ENCODE data around the gene UNC5A. TPM values are rescaled to one million over a fixed set of nuclear protein-coding genes. Genes with fewer than 3 reads are reported as not detected.

The UNC5A gene
- total and polyA plus RNA-seq, 9 of the 15 experiments (the other 6 are each of a cell fraction or from before 2014, with no cell fraction given), result not detected

GRCh38 chr5:176825234-176825633 is 14.9 kb downstream of the UNC5A start:
- FAIRE-seq, result no peak
- CTCF ChIA-PET (ENCODE audit: low intra/inter-chr PET ratio), result no interaction called here
- intact Hi-C loops (cut with micrococcal nuclease), result no loop called here

GRCh38 chr5:176825957-176826356 is 15.6 kb downstream of the UNC5A start:
- POLR2A ChIA-PET, result interaction anchor here (1.0 kb wide), 1 partner anchor 9 kb away, joined by 3 read pairs; no protein-coding TSS in a partner anchor
- 0% methylated on average over 4 of the region's 4 CpGs for WGBS (ENCODE audit: insufficient coverage, low coverage, missing lambda C conversion rate)
- TF ChIP-seq SNIP1 (IDR thresholded peaks at IDR 0.05; ENCODE audit: low read depth) (no peak), ZBTB17 (CRISPR knock-in tag; IDR thresholded peaks at IDR 0.05) (no peak), CC2D1A (IDR thresholded peaks at IDR 0.05) (no peak), SIRT6 (IDR thresholded peaks at IDR 0.05; ENCODE audit: low read depth, low read length) (no peak), RBM15 (IDR thresholded peaks at IDR 0.05; ENCODE audit: insufficient read depth, low read length) (no peak), ZNF318 (IDR thresholded peaks at IDR 0.05; ENCODE audit: borderline replicate concordance in 1 of 2, low read depth in 1 of 2) (no peak), PTRF (tag; IDR thresholded peaks at IDR 0.05) (no peak)

More at GRCh38 chr5:176825234-176825633, 14.9 kb downstream of the UNC5A start:
- no peak overlapping the region for H2AFZ ChIP-seq (ENCODE audit: low read depth, low read length)
- peaks cover 32 to 60% of the 10 kb centered on the region in 2 experiments for H3K27me3 ChIP-seq (ENCODE audit: control insufficient read depth in 2 of 2, insufficient read depth in 2 of 2, low read length in 2 of 2)
- H3K27ac ChIP-seq (ENCODE audit: extremely low read depth, low read depth, low read length), result no peak overlapping the region
- peaks cover 2% of the 10 kb centered on the region for H3K9me1 ChIP-seq (ENCODE audit: control insufficient read depth, insufficient read depth, low read length)
- TF ChIP-seq SMAD3 (CRISPR knock-in tag; conservative IDR thresholded peaks at IDR 0.05), result no peak
- in situ Hi-C loops (cut with MboI), result no loop called here
- POLR2A ChIA-PET, result no interaction called here
- H3K9me3 ChIP-seq (replicated peaks; ENCODE audit: control insufficient read depth, insufficient read depth, low read depth, low read length), result no peaks in the 10 kb centered on the region
- BruUV-seq (replicated peaks), result no TSS peak
- H3K79me2 ChIP-seq (ENCODE audit: control insufficient read depth, insufficient read depth, low read length), result no peaks in the 10 kb centered on the region
- H3K9ac ChIP-seq (ENCODE audit: insufficient read depth in 1 of 2, low read depth in 2 of 2, low read length in 2 of 2), result no peak overlapping the region
- peaks cover 8% of the 10 kb centered on the region; the same call in 1 of the 2 replicates for H4K20me1 ChIP-seq (replicated peaks; ENCODE audit: control insufficient read depth, insufficient read depth, low read length)
- DNase-seq (ENCODE audit: extremely low read depth in 1 of 4, low spot score in 3 of 4) (no peak), ATAC-seq (no peak)
- H3K4me1 ChIP-seq (replicated peaks in 1 of 2; ENCODE audit: control insufficient read depth in 2 of 2, insufficient read depth in 2 of 2, low read length in 2 of 2), result peaks cover 0 to 16% of the 10 kb centered on the region in 2 experiments; a peak in 2 of 5 replicates
- no peak overlapping the region for H3K4me2 ChIP-seq (ENCODE audit: insufficient read depth, low read length)
- H3K4me3 ChIP-seq, result no peak overlapping the region
- WGBS (ENCODE audit: insufficient coverage, low coverage, missing lambda C conversion rate), result 2% methylated on average over 9 of the region's 9 CpGs
- H3K36me3 ChIP-seq (ENCODE audit: control insufficient read depth, insufficient read depth, low read length), result no peaks in the 10 kb centered on the region

More at GRCh38 chr5:176825957-176826356, 15.6 kb downstream of the UNC5A start:
- H3K27me3 ChIP-seq (ENCODE audit: control insufficient read depth in 2 of 2, insufficient read depth in 2 of 2, low read length in 2 of 2), result peaks cover 32 to 53% of the 10 kb centered on the region in 2 experiments
- H3K36me3 ChIP-seq (ENCODE audit: control insufficient read depth, insufficient read depth, low read length), result no peaks in the 10 kb centered on the region
- no peak overlapping the region for H3K9ac ChIP-seq (ENCODE audit: insufficient read depth in 1 of 2, low read depth in 2 of 2, low read length in 2 of 2)
- peaks cover 7% of the 10 kb centered on the region; the same call in 1 of the 2 replicates for H4K20me1 ChIP-seq (replicated peaks; ENCODE audit: control insufficient read depth, insufficient read depth, low read length)
- H3K9me1 ChIP-seq (ENCODE audit: control insufficient read depth, insufficient read depth, low read length), result peaks cover 3% of the 10 kb centered on the region
- FAIRE-seq (no peak), DNase-seq (ENCODE audit: extremely low read depth in 1 of 4, low spot score in 3 of 4) (no peak), ATAC-seq (no peak)
- H3K27ac ChIP-seq (ENCODE audit: extremely low read depth, low read depth, low read length), result no peak overlapping the region
- H2AFZ ChIP-seq (ENCODE audit: low read depth, low read length), result no peak overlapping the region
- no peaks in the 10 kb centered on the region for H3K79me2 ChIP-seq (ENCODE audit: control insufficient read depth, insufficient read depth, low read length)
- CTCF ChIA-PET (ENCODE audit: low intra/inter-chr PET ratio), result no interaction called here
- BruUV-seq (replicated peaks), result no TSS peak
- in situ Hi-C loops (cut with MboI), result no loop called here
- peaks cover 0 to 16% of the 10 kb centered on the region in 2 experiments; a peak in 2 of 5 replicates for H3K4me1 ChIP-seq (replicated peaks in 1 of 2; ENCODE audit: control insufficient read depth in 2 of 2, insufficient read depth in 2 of 2, low read length in 2 of 2)
- no peaks in the 10 kb centered on the region for H3K9me3 ChIP-seq (replicated peaks; ENCODE audit: control insufficient read depth, insufficient read depth, low read depth, low read length)
- H3K4me3 ChIP-seq, result no peak overlapping the region
- intact Hi-C loops (cut with micrococcal nuclease), result no loop called here
- no peak overlapping the region for H3K4me2 ChIP-seq (ENCODE audit: insufficient read depth, low read length)
